ENCODE results near the gene LTBP1.
A peak's percentile ranks its signal among the peaks of the same experiment; 100 is the strongest.

The LTBP1 gene

DNA sequence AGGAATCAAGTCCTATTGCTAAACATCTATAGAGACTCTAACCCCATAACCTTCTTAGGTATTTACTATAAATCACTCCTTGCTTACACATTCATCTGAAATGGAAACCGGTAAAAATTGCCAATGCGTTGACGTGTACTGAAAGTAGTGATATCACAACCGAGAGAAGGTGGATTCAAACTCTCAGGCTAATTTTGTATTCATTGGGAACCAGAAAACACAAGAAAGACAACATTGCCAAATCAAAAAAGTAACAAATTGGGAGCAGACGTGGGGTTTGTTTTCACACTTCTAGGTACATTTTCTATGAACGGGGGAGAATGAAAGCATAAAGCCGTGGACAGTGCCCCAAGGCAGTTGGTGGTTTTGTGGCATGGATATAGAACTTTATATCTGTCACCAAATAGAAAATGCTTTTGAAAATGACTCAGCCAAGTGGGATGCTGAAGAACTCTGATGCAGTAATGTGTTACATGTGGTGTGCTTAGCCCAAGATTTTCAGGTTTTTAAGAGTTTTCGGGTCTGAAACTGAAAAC lies 374.6 kb downstream of the LTBP1 start:
- DNase-seq, result peak; percentile 6

GRCh38 chr2:33321876-33322483 lies 375.2 kb downstream of the LTBP1 start:
- no peak for DNase-seq

GRCh38 chr2:33322612-33323011 lies 375.9 kb downstream of the LTBP1 start:
- DNase-seq, result no peak

GRCh38 chr2:33323957-33324356 lies 377.2 kb downstream of the LTBP1 start:
- no peak for DNase-seq

- DNase-seq, result no peak
These were observed 379.3 kb downstream of the LTBP1 start for GRCh38 chr2:33326100-33326499.

- no peak for DNase-seq
These were observed 386.7 kb downstream of the LTBP1 start for GRCh38 chr2:33333433-33333832.

- no peak for DNase-seq
These were observed 387.3 kb downstream of the LTBP1 start for GRCh38 chr2:33334083-33334482.

- no peak for DNase-seq
These were observed 388.8 kb downstream of the LTBP1 start for GRCh38 chr2:33335516-33335915.

- DNase-seq, result no peak
These were observed 389.4 kb downstream of the LTBP1 start for GRCh38 chr2:33336036-33336625.

DNA sequence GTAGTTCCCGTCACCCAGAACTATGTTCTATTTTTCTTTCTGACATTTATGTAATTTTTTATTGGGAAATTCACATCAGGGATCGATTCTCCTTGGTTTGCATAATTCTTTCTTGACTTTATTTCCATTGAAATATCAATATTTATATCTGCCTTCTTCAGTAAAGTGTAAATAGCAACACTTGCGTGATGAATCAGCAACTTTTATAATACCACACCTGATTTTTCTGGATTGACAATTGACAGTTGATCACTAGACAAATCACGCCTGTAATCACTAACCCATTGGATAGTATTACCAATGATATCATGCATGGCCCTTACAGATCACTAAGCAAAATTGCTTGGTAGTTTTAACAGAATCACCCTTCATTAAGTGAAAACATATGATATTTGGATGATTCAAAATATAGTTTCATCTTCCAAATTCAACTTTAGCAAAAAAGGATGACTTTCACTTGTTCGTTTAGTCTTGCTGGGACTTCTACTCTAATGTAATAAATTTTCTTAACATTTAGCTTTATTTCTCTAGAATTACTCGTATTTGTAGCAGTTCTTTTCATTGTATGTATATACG lies 390.7 kb downstream of the LTBP1 start:
- DNase-seq, result no peak

DNA sequence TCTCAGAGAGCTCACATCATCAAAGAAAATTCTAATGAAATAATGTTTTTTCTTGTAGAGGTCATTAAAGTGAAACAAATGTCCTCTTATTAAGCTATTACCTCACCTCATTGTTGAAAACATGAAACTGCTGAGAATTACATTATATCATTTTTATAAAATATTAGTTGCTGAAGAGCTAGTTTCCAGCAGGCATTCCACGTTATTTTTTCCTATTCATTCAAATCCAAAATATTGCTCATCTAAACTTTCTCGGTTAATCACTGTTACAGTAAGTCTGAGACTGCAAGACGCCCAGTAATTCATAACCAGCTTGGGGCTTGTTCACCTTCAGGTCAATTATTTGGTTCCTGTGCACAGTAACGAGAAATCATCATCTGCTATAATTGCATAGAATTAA lies 391.2 kb downstream of the LTBP1 start:
- no peak for DNase-seq

DNA sequence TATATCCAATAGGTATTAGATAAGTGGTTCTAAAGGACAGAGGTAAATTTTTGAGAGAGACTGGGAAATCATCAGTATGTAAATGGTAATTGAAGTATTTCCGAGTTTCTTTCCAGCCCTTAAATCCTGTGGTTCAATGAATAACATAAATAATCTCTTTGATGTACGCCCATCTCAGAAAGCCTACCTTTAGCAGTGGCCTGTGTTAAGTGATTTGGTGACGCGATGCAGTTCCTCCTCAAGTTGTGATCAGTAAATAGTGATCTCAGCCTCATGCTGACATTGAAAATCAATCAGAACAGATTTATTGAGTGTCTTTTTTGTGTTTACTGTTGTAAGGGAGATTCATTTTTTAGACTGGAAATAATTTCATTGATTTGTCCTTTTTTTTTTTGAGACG lies 392.5 kb downstream of the LTBP1 start:
- no peak for DNase-seq

DNA sequence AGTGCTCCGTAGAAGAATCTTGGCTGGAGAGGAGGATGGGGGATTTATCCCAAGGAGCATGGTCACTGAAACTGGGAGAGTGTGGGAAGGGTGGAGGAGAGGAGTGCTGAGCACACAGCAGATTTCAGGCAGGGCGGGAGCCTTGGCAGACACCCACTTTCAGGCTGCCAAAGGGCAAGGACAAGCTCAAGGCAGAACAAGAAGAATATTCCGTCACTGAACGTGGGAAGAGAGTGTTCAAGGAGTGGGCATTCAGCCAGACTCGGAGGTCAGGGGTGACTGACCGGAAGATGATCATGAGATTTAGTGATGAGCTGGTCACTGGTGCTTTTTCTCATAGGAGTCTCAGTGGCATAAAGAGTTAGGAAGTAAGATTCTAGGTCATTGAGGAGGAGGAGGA lies 393.5 kb downstream of the LTBP1 start:
- DNase-seq, result no peak

- no peak for DNase-seq
These were observed 395.4 kb downstream of the LTBP1 start for GRCh38 chr2:33342171-33342570.

GRCh38 chr2:33342705-33343104 lies 396.0 kb downstream of the LTBP1 start:
- no peak for DNase-seq

DNA sequence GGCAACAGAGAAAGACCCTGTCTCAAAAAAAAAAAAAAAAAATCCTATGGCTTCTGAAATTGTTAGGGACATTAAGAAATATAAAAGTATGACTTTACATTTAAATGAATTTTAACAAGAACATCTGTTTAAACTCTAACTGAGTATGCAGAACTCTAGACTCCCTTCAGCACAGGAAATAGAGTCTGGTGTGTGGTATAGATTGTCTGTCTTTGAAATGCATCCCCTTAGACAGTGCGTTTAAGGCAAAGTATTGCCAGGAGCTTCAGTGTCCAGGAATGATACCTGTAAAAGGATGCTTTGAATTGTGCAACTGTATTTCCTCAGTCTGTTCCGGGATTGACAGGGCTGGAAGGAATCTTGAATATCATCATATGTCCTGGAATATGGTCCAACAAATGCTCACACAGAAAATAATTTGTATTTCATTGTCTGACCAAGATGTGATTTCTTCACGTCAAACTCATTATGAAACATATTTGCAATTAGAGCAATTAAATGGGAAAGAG lies 396.7 kb downstream of the LTBP1 start:
- DNase-seq, result no peak

DNA sequence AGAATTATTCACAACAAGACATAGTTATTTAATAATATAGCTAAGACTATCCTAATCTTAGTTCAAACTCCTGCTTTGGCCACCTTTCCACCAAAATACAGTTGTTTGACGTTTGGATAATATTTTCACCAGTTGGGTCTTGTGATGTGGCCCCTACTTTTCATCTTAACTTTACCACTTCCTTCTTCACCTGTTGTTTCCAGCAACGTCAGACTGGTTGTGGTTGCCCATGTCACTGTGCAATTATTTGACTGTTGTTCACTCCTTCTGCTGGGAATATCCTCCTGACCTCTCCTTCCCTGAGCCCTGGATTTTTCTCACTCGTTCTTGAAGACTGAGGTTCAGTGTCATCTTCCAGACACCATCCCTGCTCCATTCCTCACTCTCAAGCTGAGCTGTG lies 397.5 kb downstream of the LTBP1 start:
- DNase-seq, result no peak

DNA sequence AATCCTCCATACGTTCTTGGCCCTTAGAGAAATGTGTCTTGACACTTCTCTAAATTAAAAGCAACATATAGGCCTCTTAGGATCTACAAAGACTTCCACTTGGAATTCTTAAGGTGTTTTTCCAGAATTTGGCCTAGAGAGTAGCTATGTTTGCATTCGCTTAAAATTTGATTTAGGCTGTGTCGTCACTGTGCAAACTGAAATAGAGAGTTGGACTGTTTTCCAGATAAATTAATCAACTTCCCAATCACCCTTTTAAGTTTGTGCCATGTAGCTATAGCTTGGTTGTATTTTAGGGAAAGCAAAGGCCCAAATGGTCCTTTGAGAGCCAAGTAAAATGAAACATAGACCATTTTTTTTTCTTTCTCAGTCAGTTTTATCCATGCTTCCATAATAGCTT lies 401.1 kb downstream of the LTBP1 start:
- no peak for DNase-seq

DNA sequence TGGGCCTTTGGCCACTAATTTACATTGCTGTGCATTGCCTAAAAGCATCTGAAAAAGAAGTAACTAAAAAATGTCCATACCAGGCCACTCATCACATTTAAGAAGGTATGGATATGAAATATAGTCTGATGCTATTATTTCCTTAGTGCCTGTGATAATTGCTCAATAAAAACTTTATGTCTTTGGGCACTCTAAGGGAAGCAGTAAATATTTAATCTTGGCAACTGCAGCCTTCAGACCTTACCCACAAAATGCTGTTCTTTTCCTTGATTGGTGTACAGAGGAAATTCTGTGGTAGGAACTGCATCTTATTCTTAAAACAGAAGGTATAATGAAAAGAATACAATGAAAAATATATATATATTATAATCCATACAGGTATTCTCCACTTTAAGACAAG lies 403.9 kb downstream of the LTBP1 start:
- DNase-seq, result no peak

- no peak for DNase-seq
These were observed 405.0 kb downstream of the LTBP1 start for GRCh38 chr2:33351781-33352180.

- no peak for DNase-seq
These were observed 408.2 kb downstream of the LTBP1 start for GRCh38 chr2:33354981-33355380.

- no peak for DNase-seq
These were observed 412.1 kb downstream of the LTBP1 start for GRCh38 chr2:33358878-33359277.

- no peak for DNase-seq
These were observed 416.9 kb downstream of the LTBP1 start for GRCh38 chr2:33363325-33364298.
